Memory B cell (primary cell): Measurements from ENCODE around the gene GPR156.

Experiments used
- ATAC-seq: fragments of 150-1000 bp; cut with Tn5 transposase; 2 replicates; pipeline ENCODE4 v1.10.0; 2021; ENCODE audit warnings: low read depth, mild to moderate bottlenecking, moderate library complexity
- DNase-seq, 2 donors: peaks; one replicate each; pipeline ENCODE4 v3.0.0; 2022; ENCODE audit warnings: low spot score in 2 of 2
- H3K27ac Mint-ChIP-seq: one replicate; pipeline ENCODE4 v1.8.0; 2022; ENCODE audit warnings: mild to moderate bottlenecking, moderate library complexity, mixed read lengths
- H3K27me3 Mint-ChIP-seq: one replicate; pipeline ENCODE4 v1.8.0; 2022; ENCODE audit warnings: mixed read lengths
- H3K36me3 Mint-ChIP-seq: one replicate; pipeline ENCODE4 v1.8.0; 2022; ENCODE audit warnings: mild to moderate bottlenecking, mixed read lengths
- H3K4me1 Mint-ChIP-seq: one replicate; pipeline ENCODE4 v1.8.0; 2022; ENCODE audit warnings: mixed read lengths
- H3K4me3 Mint-ChIP-seq: one replicate; pipeline ENCODE4 v1.8.0; 2022; ENCODE audit warnings: mild to moderate bottlenecking, moderate library complexity, mixed read lengths
- H3K9me3 Mint-ChIP-seq: one replicate; pipeline ENCODE4 v1.8.0; 2022; ENCODE audit warnings: mixed read lengths

Gene GPR156

GRCh38 chr3:120129718-120130513 is 155.1 kb downstream of the GPR156 start:
- Mint-ChIP-seq H3K27me3 (peaks cover 6% of the 10 kb centered on the region), H3K27ac (no peak overlapping the region), H3K36me3 (no peaks in the 10 kb centered on the region), H3K9me3 (no peaks in the 10 kb centered on the region), H3K4me1 (no peaks in the 10 kb centered on the region), H3K4me3 (no peak overlapping the region)
- DNase-seq: no peak
- ATAC-seq: no peak

- Mint-ChIP-seq H3K4me3 (no peak overlapping the region), H3K27ac (no peak overlapping the region), H3K9me3 (no peaks in the 10 kb centered on the region), H3K4me1 (no peaks in the 10 kb centered on the region), H3K27me3 (peaks cover 6% of the 10 kb centered on the region), H3K36me3 (no peaks in the 10 kb centered on the region)
- no peak for ATAC-seq
- no peak for DNase-seq
Observed at GRCh38 chr3:120129051-120129450, 156.0 kb downstream of the GPR156 start.

- Mint-ChIP-seq H3K4me3 (no peak overlapping the region), H3K27me3 (peaks cover 3% of the 10 kb centered on the region), H3K27ac (no peak overlapping the region), H3K9me3 (no peaks in the 10 kb centered on the region), H3K4me1 (no peaks in the 10 kb centered on the region), H3K36me3 (no peaks in the 10 kb centered on the region)
- DNase-seq: no peak
- no peak for ATAC-seq
Observed at GRCh38 chr3:120125992-120126391, 159.0 kb downstream of the GPR156 start.

GRCh38 chr3:120119846-120120510 is 165.0 kb downstream of the GPR156 start:
- no peaks in the 10 kb centered on the region for H3K4me1 Mint-ChIP-seq
- H3K27ac Mint-ChIP-seq: no peak overlapping the region
- DNase-seq: no peak
- ATAC-seq: no peak
- H3K9me3 Mint-ChIP-seq: peaks cover 5% of the 10 kb centered on the region
- no peak overlapping the region for H3K4me3 Mint-ChIP-seq
- H3K27me3 Mint-ChIP-seq: no peaks in the 10 kb centered on the region
- H3K36me3 Mint-ChIP-seq: peaks cover 4% of the 10 kb centered on the region
